Colonic mucosa (tissue), 4 donors: ENCODE results near the gene MRPS15. TPM values are rescaled to one million over a fixed set of nuclear protein-coding genes. Genes with fewer than 3 reads are reported as not detected.
"Not testable (repeated sequence)": the region's sequence is repeated elsewhere in the genome, so short reads cannot be mapped to it uniquely, and the experiment has no call there.

Source experiments
- DNase-seq: peaks from one replicate; pipeline ENCODE4 v3.0.0-alpha.2; 2020
- H3K27ac ChIP-seq: fragments of 200-600 bp; one replicate; pipeline ENCODE4 v1.8.0; 2021
- H3K27me3 ChIP-seq: fragments of 200-600 bp; one replicate; pipeline ENCODE4 v1.8.0; 2021
- H3K36me3 ChIP-seq: fragments of 200-600 bp; one replicate; pipeline ENCODE4 v1.8.0; 2021
- H3K4me1 ChIP-seq: fragments of 200-600 bp; one replicate; pipeline ENCODE4 v1.8.0; 2021; ENCODE audit warnings: mild to moderate bottlenecking
- H3K4me3 ChIP-seq: fragments of 200-600 bp; one replicate; pipeline ENCODE4 v1.8.0; 2021
- H3K9ac ChIP-seq, 2 donors: one replicate each; pipeline ENCODE4 v1.7.0; 2013; ENCODE audit warnings: control low read depth in 2 of 2, low read depth in 2 of 2, low read length in 2 of 2
- H3K9me3 ChIP-seq: fragments of 200-600 bp; one replicate; pipeline ENCODE4 v1.8.0; 2021
- CTCF ChIP-seq: fragments of 200-600 bp; IDR thresholded peaks from one replicate; pipeline ENCODE4 v1.8.0; 2022; ENCODE audit warnings: antibody characterized with exemption, mild to moderate bottlenecking
- intact Hi-C: fragments of 100-400 bp; cut with DNase I; formaldehyde crosslinking; loops from one replicate; pipeline ENCODE4 v1.14.1; 2022
- total RNA-seq, 2 donors: library from RNA; stranded (reverse); fragmentation: NEBNext Ultra II Directional in 1 of 2; extraction: Animal tissue kit (Norgen Biotek cat#: 25700) in 1 of 2; gene quantifications; one replicate each; pipeline ENCODE4 v1.2.1, GENCODE V29; 2021
- donor health status: healthy.
- donor health status: DM: no; HTN: no; CAD: no.
- donor health status: DM: no; HTN: no; CAD: no.

Gene MRPS15
- total RNA-seq, 2 donors from 2014 or later = 57.9 to 106 TPM

GRCh38 chr1:36481091-36481490 is 16.9 kb upstream of the MRPS15 start:
- Histone ChIP-seq H3K36me3 (no peaks in the 10 kb centered on the region), H3K9me3 (no peaks in the 10 kb centered on the region), H3K27ac (no peak overlapping the region), H3K4me3 (no peak overlapping the region), H3K27me3 (no peaks in the 10 kb centered on the region), H3K9ac (no peak overlapping the region), H3K4me1 (no peaks in the 10 kb centered on the region)
- no peak for DNase-seq
- no peak for TF ChIP-seq CTCF
- intact Hi-C loops = no loop called here

GRCh38 chr1:36480161-36480560 is 16.0 kb upstream of the MRPS15 start:
- no peaks in the 10 kb centered on the region for H3K4me1 ChIP-seq
- H3K36me3 ChIP-seq = no peaks in the 10 kb centered on the region
- no peak overlapping the region for H3K9ac ChIP-seq
- no peaks in the 10 kb centered on the region for H3K27me3 ChIP-seq
- no peak overlapping the region for H3K27ac ChIP-seq
- no peaks in the 10 kb centered on the region for H3K9me3 ChIP-seq
- no peak for TF ChIP-seq CTCF
- intact Hi-C loops = no loop called here
- H3K4me3 ChIP-seq = no peak overlapping the region
- no peak for DNase-seq

GRCh38 chr1:36479505-36480051 is 15.4 kb upstream of the MRPS15 start:
- H3K4me3 ChIP-seq = no peak overlapping the region
- H3K27ac ChIP-seq = no peak overlapping the region
- TF ChIP-seq CTCF = no peak
- H3K9me3 ChIP-seq = no peaks in the 10 kb centered on the region
- H3K9ac ChIP-seq = no peak overlapping the region
- intact Hi-C loops = no loop called here
- H3K36me3 ChIP-seq = no peaks in the 10 kb centered on the region
- no peak for DNase-seq
- H3K4me1 ChIP-seq = no peaks in the 10 kb centered on the region
- H3K27me3 ChIP-seq = no peaks in the 10 kb centered on the region

GRCh38 chr1:36477615-36478014 is 13.4 kb upstream of the MRPS15 start:
- H3K4me3 ChIP-seq, intact Hi-C loops, H3K27ac ChIP-seq, H3K4me1 ChIP-seq, H3K27me3 ChIP-seq, H3K9ac ChIP-seq, H3K9me3 ChIP-seq, DNase-seq, H3K36me3 ChIP-seq: not testable (repeated sequence)

GRCh38 chr1:36476945-36477344 is 12.8 kb upstream of the MRPS15 start:
- H3K9ac ChIP-seq = no peak overlapping the region
- H3K27me3 ChIP-seq = no peaks in the 10 kb centered on the region
- no peak overlapping the region for H3K27ac ChIP-seq
- H3K4me1 ChIP-seq = no peaks in the 10 kb centered on the region
- no peak for TF ChIP-seq CTCF
- H3K36me3 ChIP-seq = no peaks in the 10 kb centered on the region
- intact Hi-C loops = no loop called here
- DNase-seq = no peak
- no peak overlapping the region for H3K4me3 ChIP-seq
- H3K9me3 ChIP-seq = no peaks in the 10 kb centered on the region

- intact Hi-C loops = no loop called here
- Histone ChIP-seq H3K9ac (no peak overlapping the region), H3K4me1 (no peaks in the 10 kb centered on the region), H3K4me3 (no peak overlapping the region), H3K36me3 (no peaks in the 10 kb centered on the region), H3K9me3 (no peaks in the 10 kb centered on the region), H3K27ac (no peak overlapping the region), H3K27me3 (no peaks in the 10 kb centered on the region)
- no peak for TF ChIP-seq CTCF
- no peak for DNase-seq
Observed at GRCh38 chr1:36475910-36476604, 11.9 kb upstream of the MRPS15 start.
